GM10847 (cell line): ENCODE data around the gene PNMA1.

Source experiments
- POLR2A ChIP-seq: IDR thresholded peaks from 2 replicates; pipeline ENCODE4 v1.6.1; 2011; ENCODE audit not compliant: insufficient read length; ENCODE audit errors: extremely low read depth

PNMA1 gene

DNA sequence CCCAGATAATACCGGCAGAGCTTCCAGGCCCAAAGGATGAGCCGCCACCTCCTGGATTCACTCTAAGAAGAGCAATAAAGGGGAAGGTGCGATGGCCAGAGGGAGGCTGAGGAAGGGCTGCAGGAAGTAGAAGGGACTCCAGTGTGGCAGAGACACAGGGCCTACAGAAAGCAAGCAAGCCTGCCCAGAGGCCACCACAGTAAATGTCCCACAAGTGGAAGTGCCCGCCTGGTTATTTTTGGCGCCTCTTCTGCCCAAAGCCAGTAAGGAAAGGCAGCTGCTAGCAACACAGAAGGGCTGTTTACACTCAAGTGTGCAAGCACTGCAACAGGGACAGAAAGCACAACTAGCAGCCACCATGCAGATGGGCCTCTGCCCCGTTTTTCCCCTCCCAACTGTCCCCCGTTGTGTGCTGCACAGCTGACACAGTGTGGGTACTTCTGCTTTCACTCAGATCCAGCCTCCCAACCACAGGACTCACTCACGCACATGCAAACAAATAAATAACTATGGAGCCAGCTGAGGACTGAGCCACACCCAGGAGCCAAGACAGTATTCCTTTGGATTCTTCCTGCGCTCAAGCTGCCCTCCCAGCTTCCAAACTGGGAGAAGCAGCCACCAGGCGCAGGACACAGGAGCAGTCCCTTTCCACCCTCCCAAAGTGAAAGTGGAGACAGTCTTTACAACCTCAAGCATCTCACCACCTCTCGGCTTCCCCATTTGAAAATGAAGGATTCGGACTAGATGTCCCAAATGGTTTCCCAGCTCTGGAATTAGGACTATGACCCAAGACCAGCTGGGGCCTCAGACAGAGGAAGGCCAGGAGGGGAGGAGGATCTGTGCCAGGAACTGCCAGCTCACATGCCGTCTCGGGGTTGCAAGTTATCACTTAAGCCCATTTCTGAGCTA lies 40.0 kb upstream of the PNMA1 start:
- TF ChIP-seq POLR2A: peak; percentile 10

GRCh38 chr14:73753124-73753886 lies 39.1 kb upstream of the PNMA1 start:
- TF ChIP-seq POLR2A: no peak

- no peak for TF ChIP-seq POLR2A
Observed at GRCh38 chr14:73752297-73752992, 38.3 kb upstream of the PNMA1 start.

GRCh38 chr14:73751157-73751691 lies 37.0 kb upstream of the PNMA1 start:
- no peak for TF ChIP-seq POLR2A

DNA sequence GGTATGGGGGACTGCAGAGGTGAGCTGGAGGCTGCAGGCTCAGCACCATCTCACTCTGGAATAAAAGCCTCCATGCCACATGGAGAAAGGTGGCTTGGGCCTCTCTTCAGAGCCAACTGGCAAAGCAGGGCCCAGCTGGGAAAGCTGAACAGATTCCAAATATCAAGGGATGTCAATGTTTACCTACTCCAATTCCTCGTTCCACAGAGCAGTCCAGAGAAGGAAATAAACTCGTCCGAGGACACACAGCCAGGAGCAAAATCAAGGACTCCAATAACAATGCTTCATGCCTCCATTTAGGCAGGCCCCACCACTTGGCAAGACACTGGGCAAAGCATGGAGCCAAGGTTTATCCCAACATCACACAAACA lies 36.3 kb upstream of the PNMA1 start:
- no peak for TF ChIP-seq POLR2A

GRCh38 chr14:73749706-73750530 lies 35.7 kb upstream of the PNMA1 start:
- TF ChIP-seq POLR2A: no peak

- TF ChIP-seq POLR2A: no peak
Observed at GRCh38 chr14:73748858-73749357, 34.7 kb upstream of the PNMA1 start.

DNA sequence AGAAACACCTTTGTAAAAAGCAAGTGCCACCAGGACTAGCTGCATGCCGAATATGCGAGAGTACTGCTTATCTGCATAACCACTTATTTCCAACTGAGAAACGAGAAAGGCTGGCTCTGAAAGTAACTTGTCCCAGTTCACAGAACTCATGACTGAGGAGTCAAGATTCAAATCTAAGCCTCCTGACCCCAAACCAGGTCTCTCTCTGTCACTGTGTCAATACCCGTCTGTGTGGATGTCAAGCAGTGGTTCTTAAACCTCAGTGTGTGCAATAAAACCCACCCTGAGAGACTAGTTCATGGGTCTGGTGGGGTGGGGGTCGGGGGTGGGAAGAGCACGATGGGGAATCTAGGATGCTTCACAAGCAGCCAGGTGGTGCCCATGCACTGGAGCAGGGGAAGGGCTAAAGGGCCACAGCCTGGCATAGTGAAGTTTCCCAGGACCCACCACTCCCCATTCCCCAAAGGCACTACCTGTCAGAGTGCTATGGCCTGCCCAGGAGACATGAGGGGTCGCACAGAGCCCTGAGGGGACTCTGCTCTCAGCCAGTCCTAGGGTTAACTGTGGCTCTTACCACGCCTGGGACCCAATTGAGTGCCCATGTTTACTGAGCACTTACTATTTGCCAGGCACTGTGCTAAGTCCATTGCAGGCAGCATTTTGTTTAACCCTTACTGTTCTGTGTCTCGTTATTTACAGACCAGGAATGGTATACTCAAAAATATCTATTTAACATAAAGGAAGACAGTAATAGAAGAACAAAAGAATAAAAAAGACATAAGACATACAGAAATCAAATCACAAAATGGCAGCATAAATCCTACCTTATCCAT lies 33.4 kb upstream of the PNMA1 start:
- no peak for TF ChIP-seq POLR2A

GRCh38 chr14:73746520-73747378 lies 32.6 kb upstream of the PNMA1 start:
- TF ChIP-seq POLR2A: no peak

- TF ChIP-seq POLR2A: no peak
Observed at GRCh38 chr14:73745571-73746519, 31.7 kb upstream of the PNMA1 start.

DNA sequence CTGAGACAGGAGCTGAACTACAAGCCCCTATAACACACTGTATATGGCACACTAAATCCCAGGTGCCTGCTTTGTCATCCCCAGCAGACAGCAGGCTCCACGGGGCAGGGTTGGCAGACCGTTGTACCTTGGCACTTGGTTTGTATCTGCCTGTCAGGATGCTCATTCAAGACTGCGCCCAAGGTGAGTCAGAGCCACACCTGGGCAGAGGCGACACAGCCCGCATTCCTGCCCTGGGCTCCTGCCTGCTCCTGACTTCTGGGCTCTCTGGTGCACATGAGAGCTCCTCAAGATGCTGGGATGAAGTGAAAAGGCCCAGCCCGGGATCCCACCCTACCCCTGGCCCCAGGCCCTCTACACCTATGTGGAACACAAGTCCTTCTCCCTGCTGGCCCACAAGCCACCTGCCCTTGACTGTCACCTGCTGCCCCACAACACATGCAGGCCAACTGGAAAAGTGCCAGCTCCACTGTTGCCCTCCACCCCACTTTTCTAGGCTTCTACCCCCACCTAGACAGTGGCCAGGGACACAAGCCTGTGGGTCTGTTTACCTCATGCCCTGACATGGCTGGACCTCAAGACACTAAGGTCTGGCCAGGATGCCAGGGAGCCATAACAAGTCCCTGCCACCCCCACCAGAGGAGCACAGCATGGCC lies 30.8 kb upstream of the PNMA1 start:
- no peak for TF ChIP-seq POLR2A
